HG03565 (cell line): ENCODE data around the gene GXYLT2.
"Not testable (repeated sequence)": the region's sequence is repeated elsewhere in the genome, so short reads cannot be mapped to it uniquely, and the experiment has no call there.

Source experiments
- ATAC-seq: cut with Tn5 transposase; IDR thresholded peaks from one replicate; pipeline ENCODE4 v1.9.1; 2021; ENCODE audit warnings: mild to moderate bottlenecking, moderate library complexity; ENCODE audit not compliant: unreplicated experiment

GXYLT2 gene

DNA sequence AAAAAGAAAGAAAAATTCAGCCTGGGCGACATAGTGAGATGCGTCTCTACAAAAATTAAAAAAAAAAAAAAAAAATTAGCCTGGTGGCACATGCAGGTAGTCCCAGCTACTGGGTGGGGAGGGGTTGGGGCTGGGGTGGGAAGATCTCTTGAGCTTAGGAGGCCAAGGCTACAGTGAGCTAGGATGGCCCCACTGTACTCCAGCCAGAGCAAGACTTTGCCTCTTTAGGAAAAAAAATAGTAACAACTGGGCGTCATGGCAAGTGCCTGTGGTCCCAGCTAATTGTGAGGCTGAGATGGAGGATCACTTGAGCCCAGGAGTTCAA, 84.8 kb downstream of the GXYLT2 start:
- no peak for ATAC-seq

DNA sequence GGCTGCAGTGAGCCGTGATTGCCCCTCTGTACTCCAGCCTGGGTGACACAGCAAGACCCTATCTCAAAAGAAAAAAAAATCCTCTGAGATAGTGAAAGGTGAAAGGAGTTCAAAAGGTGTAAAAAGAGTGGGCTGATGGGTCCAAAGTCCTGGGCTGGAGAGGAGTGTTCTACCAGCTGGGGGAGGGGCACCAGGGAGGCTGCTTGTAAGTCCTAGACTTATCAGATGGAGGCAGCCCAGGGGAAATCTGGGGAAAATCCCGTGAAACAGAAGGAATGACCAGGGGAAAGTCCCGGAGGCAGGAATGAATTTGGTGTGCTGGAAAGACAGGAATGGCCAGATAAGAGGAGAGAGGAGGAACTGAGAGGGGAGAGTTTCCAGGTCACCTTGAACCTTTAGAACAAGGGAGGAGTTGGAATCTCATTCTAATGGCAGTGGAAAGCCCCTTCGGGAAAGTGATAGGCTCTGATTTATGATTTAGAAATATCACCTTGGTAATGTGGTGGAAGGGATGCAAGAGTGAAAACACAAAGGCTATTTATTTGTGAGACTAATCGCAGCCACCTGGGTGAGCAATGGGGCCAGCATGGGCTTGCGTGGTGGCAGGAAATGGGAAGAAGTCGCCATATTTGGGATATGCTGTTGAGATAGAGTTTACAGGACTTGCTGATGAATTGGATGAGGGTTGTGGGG, 85.3 kb downstream of the GXYLT2 start:
- no peak for ATAC-seq

GRCh38 chr3:72973786-72974185, 85.9 kb downstream of the GXYLT2 start:
- ATAC-seq, result no peak

DNA sequence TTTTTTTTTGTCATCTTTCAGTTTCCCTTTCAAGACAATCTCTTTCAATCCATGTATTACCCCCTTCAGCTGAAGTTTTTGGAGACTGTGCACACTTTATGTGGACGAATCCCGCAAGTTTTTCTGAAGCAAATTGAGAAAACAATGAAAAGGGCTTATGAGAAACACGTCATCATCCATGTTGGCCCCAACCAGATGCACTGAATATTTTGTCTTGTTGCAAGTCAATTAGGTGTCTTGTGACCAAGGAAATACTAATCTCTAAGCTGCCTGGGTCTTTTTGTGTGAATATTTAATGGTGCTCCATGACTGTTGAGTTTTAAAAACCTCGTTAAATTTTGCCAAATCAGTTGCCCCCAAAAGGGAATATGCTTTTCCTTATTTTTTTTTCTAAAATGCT, 87.1 kb downstream of the GXYLT2 start:
- ATAC-seq, result no peak

GRCh38 chr3:72976281-72976741, 88.5 kb downstream of the GXYLT2 start:
- ATAC-seq, result no peak

DNA sequence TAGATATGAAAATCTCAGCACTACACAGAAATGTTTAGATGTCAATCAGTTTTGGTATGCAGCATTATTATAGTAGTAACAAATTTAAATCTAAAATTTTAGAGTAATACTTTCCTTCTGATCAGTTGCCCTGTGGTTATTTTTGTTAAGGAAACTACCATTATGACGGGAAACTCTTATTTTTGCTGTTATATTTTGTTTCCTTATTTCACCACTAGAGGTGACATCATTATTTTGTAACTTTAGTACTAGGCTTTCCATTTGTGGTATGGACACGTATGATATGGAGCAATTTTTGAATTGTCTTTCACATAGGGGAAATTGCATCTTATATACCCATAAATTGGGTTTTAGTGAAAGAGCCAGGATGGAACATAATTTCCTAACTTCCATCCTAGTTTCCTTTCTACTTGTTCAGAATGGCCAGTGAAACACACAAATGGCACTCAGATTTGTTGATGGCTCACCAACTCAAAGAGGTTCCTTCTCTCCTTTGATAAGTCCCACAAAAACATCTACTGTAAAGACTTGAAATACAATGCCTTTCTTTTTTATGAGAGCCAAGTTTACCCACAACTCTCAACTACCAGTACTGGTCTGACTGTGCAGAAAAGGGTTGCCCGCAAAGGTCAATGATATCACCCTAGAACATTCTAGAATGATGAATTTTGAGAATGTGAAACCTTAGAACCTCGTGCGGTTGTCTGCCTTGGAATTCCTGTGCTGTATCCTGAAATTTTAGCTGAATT, 89.4 kb downstream of the GXYLT2 start:
- peak; percentile 65 for ATAC-seq

DNA sequence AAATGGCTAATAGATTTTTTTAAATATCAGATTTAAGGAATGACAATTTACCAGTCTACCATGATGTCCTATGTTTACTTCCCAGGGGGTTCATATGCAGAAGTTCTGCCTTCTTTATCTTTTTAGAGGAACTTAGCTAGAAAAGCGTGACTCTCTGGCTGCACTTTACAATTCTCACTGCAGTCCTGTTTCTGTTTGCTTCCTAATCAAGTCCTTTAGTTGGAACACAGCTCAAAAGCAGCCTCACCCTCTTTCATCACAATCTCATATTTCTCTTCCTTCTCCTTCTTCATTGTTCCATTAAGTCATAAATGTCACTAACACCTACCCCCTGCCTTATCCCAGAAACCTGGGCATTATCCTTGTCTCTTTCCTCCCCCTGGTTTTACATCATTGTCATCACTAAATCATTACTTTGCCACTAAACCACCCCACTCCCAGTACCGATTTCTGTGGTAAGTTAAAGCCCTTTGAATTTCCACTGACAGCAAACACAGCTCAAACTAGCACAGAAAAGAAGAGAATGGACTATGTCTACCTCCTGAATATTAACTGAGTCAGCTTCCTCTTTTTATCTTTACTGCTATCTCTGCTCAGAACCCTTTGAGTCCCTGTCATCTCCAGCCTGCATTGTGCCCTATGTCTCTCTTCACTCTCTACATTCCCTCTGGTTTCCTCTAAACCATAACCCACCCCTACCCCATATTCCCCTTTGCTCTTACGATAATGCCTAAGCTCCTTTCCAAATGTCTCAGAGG, 94.9 kb downstream of the GXYLT2 start:
- no peak for ATAC-seq

DNA sequence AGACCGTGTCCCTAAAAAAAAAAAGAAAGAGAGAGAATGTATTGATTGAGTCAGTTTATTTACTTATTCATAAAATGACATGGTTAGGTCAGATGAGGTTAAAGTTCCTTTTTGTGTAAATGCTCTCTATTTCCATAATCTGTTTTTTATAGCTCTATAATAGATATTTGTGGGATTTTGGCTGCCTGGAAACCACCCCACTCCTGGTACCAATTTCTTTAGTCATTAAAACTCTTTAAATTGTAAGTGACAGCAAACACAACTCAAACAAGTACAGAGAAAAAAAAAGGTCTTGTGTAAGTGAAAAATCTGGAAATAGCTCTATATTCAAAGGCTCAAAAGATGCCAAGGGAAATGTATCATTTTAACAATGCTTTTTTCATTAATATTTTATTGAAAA, 97.7 kb downstream of the GXYLT2 start:
- no peak for ATAC-seq

DNA sequence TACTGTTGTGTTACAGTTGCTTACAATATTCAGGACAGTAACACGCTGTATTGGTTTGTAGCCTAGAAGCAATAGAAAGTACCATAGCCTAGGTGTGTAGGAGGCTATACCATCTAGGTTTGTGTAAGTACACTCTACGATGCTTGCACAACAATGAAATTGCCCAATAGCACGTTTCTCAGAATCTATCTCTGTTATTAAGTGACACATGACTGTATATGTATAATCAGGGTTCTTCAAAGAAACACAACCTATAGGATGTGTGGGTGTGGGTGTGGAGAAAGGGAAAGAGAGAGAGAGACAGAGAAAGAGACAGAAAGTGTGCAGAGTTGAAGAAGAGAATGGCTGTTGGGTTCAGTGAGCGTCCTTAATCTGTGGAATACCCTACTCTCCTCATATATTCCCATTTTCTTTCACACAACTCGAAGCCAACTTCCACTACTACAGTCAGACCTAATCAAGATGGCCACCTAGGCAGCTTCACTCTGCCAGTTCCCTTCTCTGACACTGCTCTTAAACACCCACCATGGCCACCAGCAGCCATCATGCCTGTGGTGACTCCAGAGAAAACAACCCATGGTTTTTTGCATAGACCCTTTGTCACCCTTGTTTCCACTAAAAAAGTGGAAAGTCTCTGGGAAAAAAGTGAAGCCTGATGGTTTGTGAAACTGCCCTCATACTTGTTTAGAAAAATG, 103.0 kb downstream of the GXYLT2 start:
- ATAC-seq, result no peak

GRCh38 chr3:72991522-72991921, 103.7 kb downstream of the GXYLT2 start:
- ATAC-seq, result no peak

DNA sequence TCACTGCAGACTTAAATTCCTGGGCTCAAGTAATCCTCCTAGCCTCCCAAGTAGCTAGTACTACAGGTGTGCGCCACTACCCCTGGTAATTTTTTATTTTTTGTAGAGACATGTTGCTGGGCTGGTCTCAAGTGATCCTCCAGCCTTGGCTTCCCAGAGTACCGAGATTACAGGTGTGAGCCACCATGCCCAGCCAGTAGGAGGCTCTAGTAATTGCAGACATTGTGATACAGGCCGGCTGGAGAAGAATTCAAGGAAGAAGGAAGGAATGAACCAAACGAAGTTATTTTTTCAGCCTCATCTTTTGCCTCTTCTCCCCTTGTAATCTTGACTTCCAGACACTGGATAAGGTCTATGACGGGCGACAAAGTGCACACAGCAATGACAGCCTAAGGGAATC, 105.5 kb downstream of the GXYLT2 start:
- no peak for ATAC-seq

GRCh38 chr3:72995337-72995736, 107.5 kb downstream of the GXYLT2 start:
- ATAC-seq, result no peak

- no peak for ATAC-seq
Observed at GRCh38 chr3:72996121-72996472, 108.3 kb downstream of the GXYLT2 start.

GRCh38 chr3:72996473-72997333, 108.9 kb downstream of the GXYLT2 start, which contains the start of gene PPP4R2:
Gene PPP4R2 (plus strand): TSS chr3:72996811. CDS start chr3:72997038, 227 bp downstream.
- ATAC-seq, result peak; percentile 80

GRCh38 chr3:72997421-72997961, 109.6 kb downstream of the GXYLT2 start:
- ATAC-seq, result peak; percentile 26

GRCh38 chr3:72998466-72998865, 110.6 kb downstream of the GXYLT2 start:
- no peak for ATAC-seq

DNA sequence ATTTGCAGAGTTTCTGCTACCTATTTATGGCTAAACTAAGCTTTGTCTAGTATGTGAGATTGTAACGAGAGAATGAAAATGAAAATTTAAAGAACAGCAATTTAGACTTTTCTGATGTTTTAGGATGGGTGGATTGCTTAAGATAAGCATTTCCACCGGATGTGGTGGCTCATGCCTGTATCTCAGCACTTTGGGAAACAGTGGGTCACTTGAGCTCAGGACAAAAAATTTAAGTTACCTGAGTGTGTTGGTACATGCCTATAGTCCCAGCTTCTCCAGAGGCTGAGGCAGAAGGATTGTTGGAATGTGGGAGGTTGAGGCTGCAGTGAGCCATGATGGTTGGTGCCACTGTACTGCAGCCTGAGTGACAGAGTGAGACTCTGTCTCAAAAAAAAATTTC, 112.1 kb downstream of the GXYLT2 start:
- no peak for ATAC-seq

DNA sequence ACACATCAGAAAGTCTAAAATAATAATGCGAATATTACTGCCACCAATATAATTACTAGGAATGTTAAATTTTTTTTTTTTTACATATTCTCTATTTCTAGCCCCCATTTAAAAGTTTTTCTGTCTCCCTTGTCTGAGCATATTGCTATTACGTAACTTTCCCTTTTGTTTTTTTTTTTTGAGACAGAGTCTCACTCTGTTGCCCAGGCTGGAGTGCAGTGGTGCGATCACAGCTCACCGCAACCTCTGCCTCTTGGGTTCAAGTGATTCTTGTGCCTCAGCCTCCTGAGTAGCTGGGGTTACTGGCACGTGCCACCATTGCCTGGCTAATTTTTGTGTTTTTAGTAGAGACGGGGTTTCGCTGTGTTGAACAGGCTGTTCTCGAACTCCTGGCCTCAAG, 115.2 kb downstream of the GXYLT2 start:
- ATAC-seq, result not testable (repeated sequence)

GRCh38 chr3:73004316-73004715, 116.5 kb downstream of the GXYLT2 start:
- ATAC-seq, result no peak
